Liver (tissue), 9 donors: Measurements from ENCODE around the gene SFXN2. TPM values are rescaled to one million over a fixed set of nuclear protein-coding genes. Genes with fewer than 3 reads are reported as not detected.

Experiments
- DNase-seq: peaks from one replicate; pipeline ENCODE4 v3.0.0-alpha.2; 2017; ENCODE audit warnings: low spot score
- H3K27ac ChIP-seq, 2 donors: one replicate each; pipeline ENCODE4 v1.7.0; 2013; ENCODE audit warnings: inconsistent platforms in 2 of 2, low read length in 2 of 2, control low read depth in 1 of 2, low read depth in 1 of 2, mild to moderate bottlenecking in 1 of 2
- H3K27me3 ChIP-seq, 4 donors: one replicate each; pipeline versions ENCODE4 v1.6.1 to v1.7.0; 2013; ENCODE audit warnings: low read length in 3 of 4, inconsistent platforms in 1 of 4, mild to moderate bottlenecking in 1 of 4, moderate library complexity in 1 of 4; ENCODE audit not compliant: control insufficient read depth in 4 of 4, insufficient read depth in 4 of 4
- H3K36me3 ChIP-seq, 4 donors: one replicate each; pipeline versions ENCODE4 v1.6.1 to v1.7.0; 2013; ENCODE audit warnings: low read length in 3 of 4, mild to moderate bottlenecking in 3 of 4, low read depth in 1 of 4, moderate library complexity in 1 of 4; ENCODE audit not compliant: control insufficient read depth in 4 of 4, insufficient read depth in 3 of 4
- H3K4me1 ChIP-seq, 4 donors: one replicate each; pipeline versions ENCODE4 v1.6.1 to v1.7.0; 2013; ENCODE audit warnings: low read length in 3 of 4, mild to moderate bottlenecking in 3 of 4, moderate library complexity in 1 of 4; ENCODE audit not compliant: control insufficient read depth in 4 of 4, insufficient read depth in 4 of 4
- H3K4me3 ChIP-seq, 3 donors: one replicate each; pipeline versions ENCODE4 v1.6.1 to v1.7.0; 2013; ENCODE audit warnings: low read length in 3 of 3, control low read depth in 1 of 3, low read depth in 1 of 3, mild to moderate bottlenecking in 1 of 3
- H3K9ac ChIP-seq, 2 donors: one replicate each; pipeline ENCODE4 v1.7.0; 2013; ENCODE audit warnings: low read length in 2 of 2, mild to moderate bottlenecking in 2 of 2, moderate library complexity in 2 of 2, control low read depth in 1 of 2, low read depth in 1 of 2
- H3K9me3 ChIP-seq, 4 donors: one replicate each; pipeline versions ENCODE4 v1.6.1 to v1.7.0; 2013; ENCODE audit warnings: low read length in 3 of 4; ENCODE audit not compliant: control insufficient read depth in 4 of 4
- ATF3 ChIP-seq: IDR thresholded peaks from 2 replicates; pipeline ENCODE4 v1.6.1; 2016; ENCODE audit warnings: antibody characterized with exemption
- CTCF ChIP-seq: fragments of 150-350 bp; IDR thresholded peaks from 2 replicates; pipeline ENCODE4 v1.5.1; 2017; ENCODE audit warnings: improper control_type of control experiment, low read depth, low read length; ENCODE audit not compliant: missing input control
- EGR1 ChIP-seq, 2 donors: IDR thresholded peaks; 2 replicates each; pipeline ENCODE4 v1.6.1; 2016 to 2018; ENCODE audit warnings: antibody characterized with exemption in 2 of 2, low read depth in 2 of 2
- FOXA1 ChIP-seq: IDR thresholded peaks from 2 replicates; pipeline ENCODE4 v1.6.1; 2016; ENCODE audit warnings: antibody characterized with exemption
- GABPA ChIP-seq, 2 donors: IDR thresholded peaks in 1 of 2; conservative IDR thresholded peaks in 1 of 2; 2 replicates each; pipeline ENCODE4 v1.6.1; 2016; ENCODE audit warnings: antibody characterized with exemption in 2 of 2, mild to moderate bottlenecking in 1 of 2, moderate library complexity in 1 of 2
- HNF4G ChIP-seq: IDR thresholded peaks from 2 replicates; pipeline ENCODE4 v1.6.1; 2016; ENCODE audit warnings: antibody characterized with exemption
- MAX ChIP-seq: IDR thresholded peaks from 2 replicates; pipeline ENCODE4 v1.6.1; 2016; ENCODE audit warnings: antibody characterized with exemption
- RAD21 ChIP-seq, 2 donors: IDR thresholded peaks; 2 replicates each; pipeline ENCODE4 v1.6.1; 2016; ENCODE audit warnings: antibody characterized with exemption in 2 of 2, mild to moderate bottlenecking in 2 of 2
- REST ChIP-seq: IDR thresholded peaks from 2 replicates; pipeline ENCODE4 v1.6.1; 2016; ENCODE audit warnings: antibody characterized with exemption, mild to moderate bottlenecking
- SP1 ChIP-seq: IDR thresholded peaks from 2 replicates; pipeline ENCODE4 v1.6.1; 2018; ENCODE audit warnings: antibody characterized with exemption, mild to moderate bottlenecking
- YY1 ChIP-seq: IDR thresholded peaks from 2 replicates; pipeline ENCODE4 v1.6.1; 2016; ENCODE audit warnings: antibody characterized with exemption, mild to moderate bottlenecking
- ZBTB33 ChIP-seq: IDR thresholded peaks from 2 replicates; pipeline ENCODE4 v1.6.1; 2016; ENCODE audit warnings: antibody characterized with exemption
- WGBS: extraction: QIAGEN DNeasy Blood & Tissue Kit; methylation state at CpG from one replicate; pipeline ENCODE4 v1.1.7; 2013; 5-methylcytosine and 5-hydroxymethylcytosine counted together
- polyA plus RNA-seq, 2 donors: library from polyadenylated mRNA; stranded (reverse) in 1 of 2; unstranded in 1 of 2; fragments of 200-250 nt in 1 of 2; fragments of >200 nt in 1 of 2; fragmentation: Nextera tagmentation in 1 of 2; extraction: Ambion mirVana in 1 of 2; gene quantifications; one replicate each; pipeline versions ENCODE4 v1.2.1 to v1.2.3, GENCODE V29; 2013 to 2015
- total RNA-seq, 2 donors: library from RNA; depleted of rRNA; stranded (reverse); fragments of >200 nt; gene quantifications; one replicate each; pipeline ENCODE4 v1.2.3, GENCODE V29; 2014
- donor health status: healthy.
- donor health status: healthy.
- donor health status: healthy.
- donor health status: healthy.
- donor health status: healthy.

The SFXN2 gene
- total and polyA plus RNA-seq, 4 donors: 6.0 to 22.6 (median 17.7) TPM

- no peaks in the 10 kb centered on the region for H3K9me3 ChIP-seq
- H3K27ac ChIP-seq: no peak overlapping the region
- DNase-seq: no peak
- no peak overlapping the region for H3K9ac ChIP-seq
- TF ChIP-seq FOXA1 (no peak), CTCF (no peak), YY1 (no peak), ZBTB33 (no peak), GABPA (IDR thresholded peaks at IDR 0.05 in 1 of 2, conservative IDR thresholded peaks at IDR 0.05 in 1 of 2) (no peak), EGR1 (IDR thresholded peaks at IDR 0.05; ENCODE audit: low read depth in 2 of 2) (no peak), REST (no peak), SP1 (no peak), HNF4G (no peak), ATF3 (no peak)
- H3K36me3 ChIP-seq: no peaks in the 10 kb centered on the region
- WGBS: 76% methylated on average over 4 of the region's 4 CpGs
- H3K4me1 ChIP-seq: peaks cover 4 to 21% (median 15%) of the 10 kb centered on the region in 4 donors
- no peaks in the 10 kb centered on the region for H3K27me3 ChIP-seq
- H3K4me3 ChIP-seq: no peak overlapping the region
Measured at GRCh38 chr10:102710609-102711008, 3.8 kb upstream of the SFXN2 start.

GRCh38 chr10:102712089-102712488 is 2.3 kb upstream of the SFXN2 start:
- Histone ChIP-seq H3K36me3 (no peaks in the 10 kb centered on the region), H3K4me1 (peaks cover 4 to 29% (median 18%) of the 10 kb centered on the region in 4 donors), H3K9me3 (no peaks in the 10 kb centered on the region), H3K27me3 (no peaks in the 10 kb centered on the region), H3K4me3 (no peak overlapping the region), H3K27ac (no peak overlapping the region), H3K9ac (no peak overlapping the region)
- WGBS: 94% methylated on average over 4 of the region's 4 CpGs
- DNase-seq: no peak
- TF ChIP-seq RAD21 (IDR thresholded peaks at IDR 0.05) (no peak), FOXA1 (no peak), MAX (no peak), SP1 (no peak)
